NCI-H2107 treated with DMSO at 0.1 percent for 48 hours (cell line): ENCODE results near the gene SHC2.
"Not testable (repeated sequence)": the region's sequence is repeated elsewhere in the genome, so short reads cannot be mapped to it uniquely, and the experiment has no call there.

ENCODE experiments used
- DNase-seq: peaks from one replicate; lab custom pipeline; 2025; ENCODE audit not compliant: unreplicated experiment; lab: John Stamatoyannopoulos, UW

The SHC2 gene

DNA sequence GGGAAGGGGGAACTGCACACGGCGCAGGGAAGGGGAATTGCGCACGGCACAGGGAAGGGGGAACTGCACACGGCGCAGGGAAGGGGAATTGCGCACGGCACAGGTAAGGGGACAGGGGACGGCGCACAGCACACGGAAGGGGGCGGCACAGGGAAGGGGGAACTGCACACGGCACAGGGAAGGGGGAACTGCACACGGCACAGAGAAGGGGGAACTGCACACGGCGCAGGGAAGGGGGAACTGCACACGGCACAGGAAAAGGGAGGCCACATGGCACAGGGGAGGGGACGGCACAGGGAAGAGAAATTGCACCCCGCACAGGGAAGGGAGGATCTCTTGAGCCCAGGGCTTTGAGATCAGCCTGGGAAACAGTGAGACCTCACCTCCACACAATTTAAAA lies 33.2 kb downstream of the SHC2 start:
- DNase-seq: not testable (repeated sequence)

GRCh38 chr19:426725-427445 lies 33.9 kb downstream of the SHC2 start:
- no peak for DNase-seq

GRCh38 chr19:425056-425455 lies 35.8 kb downstream of the SHC2 start:
- no peak for DNase-seq

GRCh38 chr19:424546-424945 lies 36.3 kb downstream of the SHC2 start:
- DNase-seq: no peak

DNA sequence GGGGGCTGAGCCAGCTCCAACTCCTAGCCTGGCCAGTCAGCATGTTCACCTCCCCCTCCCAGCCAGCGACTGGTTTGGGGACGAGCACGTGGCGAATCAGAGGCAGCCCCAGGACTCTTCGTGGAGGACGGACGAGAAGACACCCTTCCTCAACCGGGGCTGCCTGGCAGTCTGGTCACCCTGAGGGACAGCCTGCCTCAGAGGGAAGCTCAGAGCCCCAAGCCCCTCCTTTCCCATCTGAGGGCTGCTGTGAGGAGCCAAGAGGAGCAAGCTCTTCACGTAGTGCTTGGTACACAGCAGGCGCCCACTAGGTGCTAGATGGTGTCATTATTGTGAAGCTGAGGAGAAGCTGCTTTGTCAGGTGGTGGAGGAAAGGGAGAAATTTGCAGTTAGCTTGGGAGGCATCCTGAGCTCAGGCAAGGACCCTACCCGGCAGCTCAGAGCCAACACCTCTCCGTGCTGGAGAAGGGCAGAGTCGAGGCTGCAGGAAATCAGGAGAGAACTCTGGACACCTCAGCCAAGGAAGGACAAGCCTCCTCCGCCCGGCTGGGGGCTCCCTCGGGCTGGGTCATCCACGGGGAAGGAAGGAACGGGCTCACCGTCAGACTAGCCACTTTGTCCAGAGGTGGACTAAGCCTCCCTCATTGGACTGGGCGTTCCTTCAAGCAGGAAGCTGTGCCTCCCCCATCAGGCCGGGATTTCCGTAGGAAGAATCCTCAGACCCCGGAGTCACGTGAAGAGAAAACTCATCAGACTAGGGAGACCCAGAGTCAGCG lies 37.0 kb downstream of the SHC2 start:
- no peak for DNase-seq

- not testable (repeated sequence) for DNase-seq
Observed at GRCh38 chr19:422917-423226, 38.0 kb downstream of the SHC2 start.

GRCh38 chr19:422213-422916 lies 38.5 kb downstream of the SHC2 start:
- no peak for DNase-seq

DNA sequence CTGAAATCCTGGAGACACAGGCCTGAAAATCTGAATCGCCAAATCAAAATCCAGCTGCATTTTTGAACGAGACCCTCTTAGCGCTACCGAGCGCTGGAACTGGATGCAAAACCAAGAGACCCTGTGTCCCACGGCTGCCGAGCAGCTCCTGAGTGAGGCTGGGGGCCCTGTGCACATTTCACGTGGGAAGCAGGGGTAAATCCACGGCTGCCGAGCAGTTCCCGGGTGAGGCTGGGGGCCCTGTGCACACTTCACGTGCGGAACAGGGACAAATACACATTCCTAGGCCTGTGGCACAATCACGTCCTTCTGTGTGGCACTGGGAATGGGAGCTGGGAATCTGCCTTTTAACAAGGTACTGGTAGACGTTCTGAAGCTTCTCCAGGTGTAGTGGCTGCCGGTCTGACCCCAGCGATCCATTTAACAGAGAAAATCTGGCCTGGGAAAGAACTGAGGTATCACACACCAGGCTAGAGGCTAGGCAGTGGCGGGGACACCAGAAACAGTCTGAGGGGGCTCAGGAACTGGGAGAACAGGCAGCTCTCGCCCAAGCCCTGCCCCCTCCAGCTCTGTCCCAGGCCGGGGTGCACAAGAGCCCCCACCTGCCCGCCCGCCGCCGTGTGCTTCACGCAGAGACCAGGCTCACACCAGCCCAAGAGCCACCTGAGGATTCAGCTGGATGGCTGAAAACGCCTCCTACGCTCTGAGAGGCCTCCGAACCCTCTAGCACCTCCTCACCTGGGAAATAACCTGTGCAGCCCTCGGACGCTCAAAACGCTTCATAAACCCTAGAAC lies 40.9 kb downstream of the SHC2 start:
- no peak for DNase-seq

GRCh38 chr19:418761-419671 lies 41.8 kb downstream of the SHC2 start:
- DNase-seq: no peak

DNA sequence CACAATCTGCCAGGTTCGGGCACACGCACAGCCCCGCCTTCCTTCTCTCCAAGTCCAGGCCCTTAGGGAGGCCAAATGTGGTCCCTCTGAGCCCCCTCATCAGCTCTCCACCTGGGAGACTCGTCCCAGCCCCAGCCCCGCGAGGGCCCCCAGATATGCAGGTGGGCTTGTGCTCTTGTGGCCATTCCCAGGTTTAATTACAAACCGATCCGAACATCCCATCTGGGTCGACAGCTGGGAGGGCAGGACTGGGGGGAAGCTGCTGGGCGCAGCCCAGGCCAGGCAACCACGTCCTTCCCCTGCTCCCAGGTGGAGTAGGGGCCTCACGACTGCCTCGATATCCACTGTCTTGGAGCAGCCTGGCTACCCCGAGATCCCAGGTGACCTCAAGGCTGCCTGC lies 44.4 kb downstream of the SHC2 start:
- no peak for DNase-seq

DNA sequence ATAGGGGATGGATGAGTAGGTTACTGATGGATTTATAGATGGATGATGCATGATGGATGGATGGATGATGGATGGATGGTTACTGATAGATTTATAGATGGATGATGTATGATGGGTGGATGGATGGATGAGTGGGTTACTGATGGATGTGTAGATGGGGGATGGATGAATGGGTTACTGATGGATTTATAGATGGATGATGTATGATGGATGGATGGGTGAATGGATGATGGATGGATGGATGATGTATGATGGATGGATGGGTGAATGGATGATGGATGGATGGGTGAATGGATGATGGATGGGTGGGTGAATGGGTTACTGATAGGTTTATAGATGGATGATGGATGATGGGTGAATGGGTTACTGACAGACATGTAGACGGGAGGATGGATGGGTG lies 45.5 kb downstream of the SHC2 start:
- DNase-seq: no peak

DNA sequence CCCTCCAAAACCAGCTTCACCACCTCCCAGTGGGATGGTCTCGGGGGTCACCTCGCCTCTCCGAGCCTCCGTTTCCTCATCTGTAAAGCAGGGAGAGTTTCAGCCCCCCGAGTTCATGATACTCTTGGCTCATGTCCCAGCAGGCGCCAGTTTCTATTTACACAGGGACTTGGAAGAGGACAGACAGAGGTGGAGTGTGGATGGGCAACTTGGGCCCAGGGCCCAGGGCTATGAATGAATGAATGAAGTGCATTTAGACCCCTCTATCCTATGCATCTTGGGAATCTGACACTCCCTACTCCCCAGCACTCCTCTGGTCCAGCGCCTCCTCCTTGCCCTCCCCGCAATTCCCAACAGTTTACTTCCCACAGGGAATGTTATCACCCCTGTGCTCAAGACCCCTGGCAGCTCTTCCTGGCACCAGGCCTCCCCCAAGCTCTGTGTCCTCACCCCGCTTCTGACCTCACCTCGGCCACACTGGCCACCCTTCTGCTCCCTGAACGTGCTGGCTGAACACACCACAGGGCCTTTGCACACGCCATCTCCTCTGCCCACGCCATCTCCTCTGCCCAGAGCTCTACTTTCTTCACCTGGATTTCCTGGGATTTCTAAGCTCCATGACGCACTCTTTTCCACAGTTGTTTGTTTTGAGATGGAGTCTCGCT lies 46.9 kb downstream of the SHC2 start:
- no peak for DNase-seq

GRCh38 chr19:412356-413355 lies 48.2 kb downstream of the SHC2 start:
- DNase-seq: peak; percentile 39

DNA sequence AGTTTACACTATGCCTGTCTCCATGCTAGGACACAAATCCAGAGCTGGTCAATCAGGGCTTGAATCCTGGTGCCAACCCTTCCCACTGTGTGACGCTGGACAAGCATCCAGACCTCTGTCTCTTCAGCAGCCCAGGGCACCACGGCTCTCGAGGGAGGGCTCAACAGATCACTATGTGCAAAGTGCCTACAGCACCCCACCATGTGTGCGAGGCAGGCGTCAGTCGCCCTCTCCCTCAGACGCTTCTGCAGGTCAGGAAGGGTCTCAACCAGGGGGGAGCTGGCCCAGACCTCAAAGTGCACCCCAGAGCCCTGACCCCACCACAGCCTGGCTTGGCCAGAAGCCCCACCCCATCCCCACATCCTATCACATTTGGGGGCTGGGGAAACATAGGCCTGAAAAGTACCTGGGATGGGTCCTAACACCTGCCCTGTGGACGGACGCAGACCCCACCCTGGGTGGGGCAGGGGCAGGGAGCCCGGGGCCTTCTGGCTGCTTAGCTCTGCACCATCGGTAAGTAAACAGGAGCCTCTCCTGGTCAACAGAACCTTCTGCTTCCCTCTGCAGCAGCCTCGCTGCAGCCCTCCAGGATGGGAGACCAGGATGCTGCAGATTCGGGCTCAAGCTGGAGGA lies 49.0 kb downstream of the SHC2 start:
- no peak for DNase-seq

DNA sequence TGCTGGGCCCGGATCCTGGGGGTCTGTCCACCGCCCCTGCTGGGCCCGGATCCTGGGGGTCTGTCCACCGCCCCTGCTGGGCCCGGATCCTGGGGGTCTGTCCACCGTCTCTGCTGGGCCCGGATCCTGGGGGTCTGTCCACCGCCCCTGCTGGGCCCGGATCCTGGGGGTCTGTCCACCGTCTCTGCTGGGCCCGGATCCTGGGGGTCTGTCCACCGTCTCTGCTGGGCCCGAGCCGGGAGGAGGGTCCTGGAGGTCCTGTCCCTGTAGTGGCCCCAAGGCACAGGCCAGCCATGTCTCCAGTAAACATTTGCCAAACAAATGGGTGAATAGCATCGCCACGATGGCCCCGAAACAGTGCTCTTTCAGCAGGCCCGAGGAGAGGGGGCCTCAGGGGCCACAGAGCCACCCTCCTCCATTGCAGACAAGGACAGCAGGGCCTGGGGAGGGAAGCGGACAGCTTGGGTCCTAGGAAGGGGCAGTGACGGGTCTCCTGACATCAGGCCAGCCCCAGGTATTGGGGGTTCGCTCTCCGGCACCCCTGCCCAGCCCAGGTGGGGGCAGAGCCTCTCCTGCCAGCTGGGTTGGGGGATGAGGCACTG lies 49.6 kb downstream of the SHC2 start:
- DNase-seq: not testable (repeated sequence)

DNA sequence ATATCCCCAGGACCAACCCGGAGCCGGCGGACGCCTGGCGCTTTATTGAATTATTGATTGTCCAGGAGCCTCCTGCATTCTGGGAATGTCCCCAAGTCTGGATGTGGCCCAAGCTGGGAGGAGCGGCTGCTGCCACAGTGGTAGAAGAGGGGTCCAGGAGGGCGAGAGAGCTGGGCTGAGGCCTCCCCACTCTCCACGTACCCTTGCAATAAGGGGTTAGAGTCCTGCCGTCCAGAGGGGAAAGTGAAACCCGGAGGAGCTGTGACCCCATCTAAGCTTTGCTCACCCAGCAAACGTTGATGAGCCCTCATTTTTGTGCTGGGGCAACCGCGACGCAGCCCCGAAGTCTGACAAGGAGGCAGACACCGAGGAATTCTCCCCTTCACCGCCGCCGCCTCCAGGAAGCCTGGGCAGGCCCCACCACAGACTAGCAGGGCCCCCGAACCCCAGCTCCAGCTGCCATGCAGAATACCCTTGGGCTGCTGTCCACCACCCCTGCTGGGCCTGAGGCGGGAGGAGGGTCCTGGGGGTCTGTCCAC lies 50.5 kb downstream of the SHC2 start:
- no peak for DNase-seq

DNA sequence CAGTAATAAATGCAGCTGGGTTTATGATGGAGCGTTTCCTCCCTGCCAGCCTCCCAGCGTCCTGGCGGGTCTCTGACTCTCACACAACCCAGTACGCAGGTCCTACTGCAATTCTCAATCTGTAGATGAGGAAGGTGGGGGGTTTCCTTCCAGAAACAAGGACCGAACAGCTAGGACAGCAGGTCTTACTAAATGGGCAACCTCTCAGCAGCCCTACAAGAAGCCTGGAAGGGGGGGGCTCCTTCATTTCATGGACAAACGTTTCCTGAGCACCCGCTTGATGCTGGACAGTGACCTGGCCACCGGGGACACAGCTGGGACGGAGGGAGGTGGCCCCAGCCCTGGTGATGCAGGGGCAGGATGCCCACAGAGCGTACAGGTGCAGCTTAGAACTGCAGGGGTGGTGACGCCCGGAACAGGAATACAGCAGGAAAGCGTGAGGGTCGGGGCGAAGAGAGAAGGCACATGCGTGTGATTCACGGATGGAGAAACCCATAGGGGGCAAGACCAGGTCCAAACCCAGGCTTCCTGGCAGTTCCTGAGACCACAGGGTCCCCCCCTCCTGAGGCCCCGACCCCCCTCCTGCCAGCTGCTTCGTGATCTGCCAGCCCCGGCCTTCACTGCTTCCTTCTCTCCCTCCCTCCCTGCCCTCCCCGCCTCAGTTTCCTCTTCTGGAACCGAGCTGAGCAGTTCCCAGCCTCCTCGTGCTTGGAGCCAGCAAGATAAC lies 51.2 kb downstream of the SHC2 start:
- no peak for DNase-seq
